K562 (cell line): ENCODE data around the gene PGAP2. TPM values are rescaled to one million over a fixed set of nuclear protein-coding genes. Genes with fewer than 3 reads are reported as not detected.
A peak's percentile ranks its signal among the peaks of the same experiment; 100 is the strongest.

Source experiments
- BCL6 ChIP-seq: fragments of 250-450 bp; sonication (Bioruptor Pico); IDR thresholded peaks from 2 replicates; pipeline ENCODE4 v1.4.0; 2020
- DDX20 ChIP-seq: fragments of 450-650 bp; IDR thresholded peaks from 2 replicates; pipeline ENCODE4 v1.6.1; 2016; ENCODE audit warnings: missing genetic modification characterization, low read depth, mild to moderate bottlenecking, missing compliant biosample characterization, moderate library complexity
- EP300 ChIP-seq: IDR thresholded peaks from 2 replicates; pipeline ENCODE4 v1.6.1; 2012; ENCODE audit warnings: low read length, improper control_type of control experiment
- HDAC3 ChIP-seq: fragments of 450-650 bp; IDR thresholded peaks from 2 replicates; pipeline ENCODE4 v1.6.1; 2018; ENCODE audit warnings: borderline replicate concordance, mild to moderate bottlenecking, moderate library complexity; ENCODE audit not compliant: partially characterized antibody
- IFI16 ChIP-seq: fragments of 250-450 bp; sonication (Bioruptor Pico); IDR thresholded peaks from 2 replicates; pipeline ENCODE4 v2.1.2; 2022; ENCODE audit warnings: mild to moderate bottlenecking, inconsistent platforms
- MCM7 ChIP-seq, 2 experiments: fragments of 450-650 bp; IDR thresholded peaks; 2 replicates each; pipeline ENCODE4 v1.6.1; 2016 to 2018
- PKNOX1 ChIP-seq: fragments of 450-650 bp; IDR thresholded peaks from 2 replicates; pipeline ENCODE4 v1.6.1; 2016
- REST ChIP-seq, 2 experiments: fragments of 450-650 bp; formaldehyde crosslinking in 1 of 2; IDR thresholded peaks; 2 replicates each; pipeline versions ENCODE4 v1.4.0 to v1.6.1; 2014 to 2020; ENCODE audit warnings: mild to moderate bottlenecking in 2 of 2, borderline replicate concordance in 1 of 2, low read depth in 1 of 2
- SAP30 ChIP-seq: fragments of 200-600 bp; sonication (generic); IDR thresholded peaks from 2 replicates; pipeline ENCODE4 v1.6.1; 2012; ENCODE audit warnings: borderline replicate concordance, low read depth, mild to moderate bottlenecking, moderate library complexity, low read length, control low read depth, inconsistent platforms; ENCODE audit not compliant: insufficient read depth, poor library complexity, severe bottlenecking
- SLC30A9 ChIP-seq: fragments of 250-450 bp; sonication (Bioruptor Pico); IDR thresholded peaks from 2 replicates; pipeline ENCODE4 v1.8.0; 2022; ENCODE audit warnings: mild to moderate bottlenecking, moderate library complexity
- THAP7 ChIP-seq: fragments of 250-450 bp; sonication (Bioruptor Pico); IDR thresholded peaks from 2 replicates; pipeline ENCODE4 v1.5.0; 2021
- USF1 ChIP-seq: sonication (generic); formaldehyde crosslinking; IDR thresholded peaks from 2 replicates; pipeline ENCODE4 v1.9.0; 2022; ENCODE audit warnings: mild to moderate bottlenecking, missing genetic modification reagents
- ZBTB7A ChIP-seq: IDR thresholded peaks from 2 replicates; pipeline ENCODE4 v1.6.1; 2011; ENCODE audit warnings: low read depth, mild to moderate bottlenecking, low read length, moderate library complexity, borderline replicate concordance; ENCODE audit not compliant: control insufficient read depth
- ZC3H11A ChIP-seq: IDR thresholded peaks from 2 replicates; pipeline ENCODE4 v1.6.1; 2012; ENCODE audit warnings: low read depth, low read length, improper control_type of control experiment
- ZNF224 ChIP-seq: sonication (generic); formaldehyde crosslinking; IDR thresholded peaks from 2 replicates; pipeline ENCODE4 v1.8.0; 2022; ENCODE audit warnings: mild to moderate bottlenecking, missing genetic modification reagents
- ZNF77 ChIP-seq: fragments of 250-450 bp; sonication (Bioruptor Pico); IDR thresholded peaks from 2 replicates; pipeline ENCODE4 v1.5.0; 2020
- polyA plus RNA-seq, 8 experiments: library from polyadenylated mRNA; depleted of rRNA in 4 of 8; stranded (reverse) in 5 of 8; unstranded in 3 of 8; fragments of >200 nt; fragmentation: Nextera tagmentation in 2 of 8; fragmentation: Illumina TruSeq in 1 of 8; extraction: Ambion mirVana in 2 of 8; extraction: Trizol in 1 of 8; gene quantifications; 2 replicates each; pipeline versions ENCODE4 v1.2.1 to v1.2.3, GENCODE V29; 2011 to 2014; ENCODE audit warnings: inconsistent platforms in 1 of 8, missing spikeins in 1 of 8
- total RNA-seq, 7 experiments: library from RNA; depleted of rRNA in 6 of 7; stranded (reverse); fragments of >200 nt in 6 of 7; fragmentation: Illumina TruSeq in 2 of 7; extraction: Trizol in 2 of 7; gene quantifications; 2 replicates each; pipeline versions ENCODE4 v1.2.1 to v1.2.3, GENCODE V29; 2011 to 2021; ENCODE audit warnings: low replicate concordance in 1 of 7

The PGAP2 gene
- total and polyA plus RNA-seq, 9 of the 15 experiments (the other 6 are each of a cell fraction or from before 2014, with no cell fraction given): 17.9 to 47.2 (median 33.7) TPM

- TF ChIP-seq SAP30: no peak
- no peak for TF ChIP-seq IFI16
- no peak for TF ChIP-seq EP300
- TF ChIP-seq ZNF77 (CRISPR knock-in tag): no peak
- TF ChIP-seq ZNF224 (CRISPR knock-in tag): no peak
- no peak for TF ChIP-seq MCM7 (IDR thresholded peaks at IDR 0.05)
- TF ChIP-seq REST (IDR thresholded peaks at IDR 0.05; ENCODE audit: borderline replicate concordance): no peak
- TF ChIP-seq REST (CRISPR knock-in tag; IDR thresholded peaks at IDR 0.05; ENCODE audit: low read depth): 0 out of 2 replicates have a peak, but pooled peaks have one; percentile 15
- no peak for TF ChIP-seq ZBTB7A
- TF ChIP-seq THAP7 (CRISPR knock-in tag): no peak
- no peak for TF ChIP-seq SLC30A9
- TF ChIP-seq DDX20 (tag): no peak
- no peak for TF ChIP-seq ZC3H11A
- no peak for TF ChIP-seq HDAC3
- TF ChIP-seq USF1 (CRISPR knock-in tag): no peak
- TF ChIP-seq PKNOX1: no peak
- no peak for TF ChIP-seq BCL6 (CRISPR knock-in tag)
Measured at GRCh38 chr11:3854660-3854976, 46.3 kb downstream of the PGAP2 start (continued).
